RWPE2 (cell line): Measurements from ENCODE around the gene PAPLN.

ENCODE experiments used
- ATAC-seq: fragments of 200-7000 bp; cut with Tn5 transposase; 3 replicates; pipeline ENCODE4 v1.9.1; 2021; ENCODE audit warnings: low read depth
- DNase-seq: peaks from one replicate; pipeline ENCODE4 v3.0.0-alpha.2; 2020; ENCODE audit warnings: low spot score
- H3K27ac ChIP-seq: fragments of 450-650 bp; 2 replicates; pipeline ENCODE4 v1.5.1; 2017; ENCODE audit warnings: mild to moderate bottlenecking; ENCODE audit not compliant: poor library complexity, severe bottlenecking
- H3K27me3 ChIP-seq: fragments of 250-450 bp; sonication (Bioruptor Pico); 2 replicates; pipeline ENCODE4 v1.5.1; 2021; ENCODE audit warnings: mild to moderate bottlenecking, moderate library complexity; ENCODE audit not compliant: insufficient read depth, poor library complexity, severe bottlenecking
- H3K36me3 ChIP-seq: fragments of 250-450 bp; sonication (Bioruptor Pico); 2 replicates; pipeline ENCODE4 v1.5.1; 2020; ENCODE audit warnings: low read depth, mild to moderate bottlenecking, moderate library complexity
- H3K4me1 ChIP-seq: fragments of 250-450 bp; sonication (Bioruptor Pico); 2 replicates; pipeline ENCODE4 v1.5.1; 2021; ENCODE audit warnings: mild to moderate bottlenecking, moderate library complexity; ENCODE audit not compliant: insufficient read depth, poor library complexity, severe bottlenecking
- H3K4me3 ChIP-seq: fragments of 250-450 bp; sonication (Bioruptor Pico); 2 replicates; pipeline ENCODE4 v1.5.1; 2021; ENCODE audit warnings: mild to moderate bottlenecking, moderate library complexity; ENCODE audit not compliant: severe bottlenecking
- H3K9me3 ChIP-seq: fragments of 250-450 bp; sonication (Bioruptor Pico); 2 replicates; pipeline ENCODE4 v1.5.1; 2021; ENCODE audit warnings: mild to moderate bottlenecking, moderate library complexity; ENCODE audit not compliant: severe bottlenecking
- CTCF ChIP-seq: fragments of 450-650 bp; IDR thresholded peaks from one replicate; pipeline ENCODE4 v1.5.1; 2017; ENCODE audit warnings: mild to moderate bottlenecking, moderate library complexity; ENCODE audit not compliant: poor library complexity, severe bottlenecking

Gene PAPLN

GRCh38 chr14:73243748-73244147, 6.4 kb downstream of the PAPLN start:
- Histone ChIP-seq H3K36me3 (no peaks in the 10 kb centered on the region), H3K27ac (no peak overlapping the region), H3K27me3 (peaks cover 17% of the 10 kb centered on the region), H3K4me3 (no peak overlapping the region), H3K9me3 (no peaks in the 10 kb centered on the region), H3K4me1 (peaks cover 15% of the 10 kb centered on the region)
- DNase-seq (peak; percentile 12), ATAC-seq (no peak)
- TF ChIP-seq CTCF, result no peak

- no peak for TF ChIP-seq CTCF
- no peak for ATAC-seq
- H3K9me3 ChIP-seq, result no peaks in the 10 kb centered on the region
- peak; percentile 61 for DNase-seq
- no peaks in the 10 kb centered on the region for H3K36me3 ChIP-seq
- H3K27ac ChIP-seq, result no peak overlapping the region
- H3K27me3 ChIP-seq, result peaks cover 8% of the 10 kb centered on the region
- peaks cover 6% of the 10 kb centered on the region for H3K4me1 ChIP-seq
- no peak overlapping the region for H3K4me3 ChIP-seq
Measured at GRCh38 chr14:73244541-73245290, 7.4 kb downstream of the PAPLN start.

- no peak for TF ChIP-seq CTCF
- Histone ChIP-seq H3K4me3 (peak overlapping the region; percentile 35), H3K27me3 (no peaks in the 10 kb centered on the region), H3K36me3 (no peaks in the 10 kb centered on the region), H3K4me1 (peaks cover 6% of the 10 kb centered on the region), H3K9me3 (no peaks in the 10 kb centered on the region), H3K27ac (no peak overlapping the region)
- ATAC-seq (peak; percentile 69), DNase-seq (peak; percentile 70)
Measured at GRCh38 chr14:73245480-73246325, 8.4 kb downstream of the PAPLN start.

GRCh38 chr14:73246387-73247150, 9.3 kb downstream of the PAPLN start:
- peak overlapping the region; percentile 35 for H3K4me3 ChIP-seq

More at GRCh38 chr14:73246387-73247150, 9.3 kb downstream of the PAPLN start:
- Histone ChIP-seq H3K27ac (no peak overlapping the region), H3K4me1 (peaks cover 6% of the 10 kb centered on the region), H3K27me3 (no peaks in the 10 kb centered on the region), H3K36me3 (no peaks in the 10 kb centered on the region), H3K9me3 (no peaks in the 10 kb centered on the region)
- ATAC-seq (no peak), DNase-seq (peak; percentile 13)
- TF ChIP-seq CTCF, result no peak
